ENCODE data around the gene CORT.
"Not testable (repeated sequence)": the region's sequence is repeated elsewhere in the genome, so short reads cannot be mapped to it uniquely, and the experiment has no call there.

DNA sequence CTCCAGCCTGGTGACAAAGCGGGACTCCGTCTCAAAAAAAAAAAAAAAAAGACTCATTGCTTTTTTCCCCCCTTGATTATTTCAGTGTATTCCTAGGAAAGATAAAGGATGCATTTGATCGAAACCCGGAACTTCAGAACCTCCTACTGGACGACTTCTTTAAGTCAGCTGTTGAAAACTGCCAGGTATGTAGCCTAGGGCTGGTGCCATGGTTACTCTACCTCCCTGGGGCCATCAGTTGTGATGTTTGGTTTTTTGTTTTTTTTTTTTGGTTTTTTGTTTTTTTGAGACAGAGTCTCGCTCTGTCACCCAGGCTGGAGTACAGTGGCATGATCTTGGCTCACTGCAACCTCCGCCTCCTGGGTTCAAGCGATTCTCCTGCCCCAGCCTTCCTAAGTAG lies 31.1 kb upstream of the CORT start:
- TF ChIP-seq EZH2 (IDR thresholded peaks at IDR 0.05; ENCODE audit: borderline replicate concordance, low read depth, low read length, severe bottlenecking); POLR2A (IDR thresholded peaks at IDR 0.05; ENCODE audit: low read depth, low read length); POLR2AphosphoS5 (IDR thresholded peaks at IDR 0.05; ENCODE audit: insufficient read depth, low read depth, low read length): not testable (repeated sequence)
- TF ChIP-seq, protein P1, sequence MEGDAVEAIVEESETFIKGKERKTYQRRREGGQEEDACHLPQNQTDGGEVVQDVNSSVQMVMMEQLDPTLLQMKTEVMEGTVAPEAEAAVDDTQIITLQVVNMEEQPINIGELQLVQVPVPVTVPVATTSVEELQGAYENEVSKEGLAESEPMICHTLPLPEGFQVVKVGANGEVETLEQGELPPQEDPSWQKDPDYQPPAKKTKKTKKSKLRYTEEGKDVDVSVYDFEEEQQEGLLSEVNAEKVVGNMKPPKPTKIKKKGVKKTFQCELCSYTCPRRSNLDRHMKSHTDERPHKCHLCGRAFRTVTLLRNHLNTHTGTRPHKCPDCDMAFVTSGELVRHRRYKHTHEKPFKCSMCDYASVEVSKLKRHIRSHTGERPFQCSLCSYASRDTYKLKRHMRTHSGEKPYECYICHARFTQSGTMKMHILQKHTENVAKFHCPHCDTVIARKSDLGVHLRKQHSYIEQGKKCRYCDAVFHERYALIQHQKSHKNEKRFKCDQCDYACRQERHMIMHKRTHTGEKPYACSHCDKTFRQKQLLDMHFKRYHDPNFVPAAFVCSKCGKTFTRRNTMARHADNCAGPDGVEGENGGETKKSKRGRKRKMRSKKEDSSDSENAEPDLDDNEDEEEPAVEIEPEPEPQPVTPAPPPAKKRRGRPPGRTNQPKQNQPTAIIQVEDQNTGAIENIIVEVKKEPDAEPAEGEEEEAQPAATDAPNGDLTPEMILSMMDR (IDR thresholded peaks at IDR 0.05; ENCODE audit: extremely low read depth in 1 of 2, insufficient read depth in 1 of 2, low read depth in 1 of 2, low read length in 2 of 2), result not testable (repeated sequence)

All from endothelial cell of umbilical vein (primary cell).